Nephron progenitor cell (in vitro differentiated cells): ENCODE measurements around the gene TMEM63B.
"Not testable (repeated sequence)": the region's sequence is repeated elsewhere in the genome, so short reads cannot be mapped to it uniquely, and the experiment has no call there.

ENCODE experiments used
- DNase-seq: peaks from one replicate; pipeline ENCODE4 v3.0.0; 2021
- H3K27ac Mint-ChIP-seq: 2 replicates; pipeline ENCODE4 v1.8.0; 2021; ENCODE audit warnings: mild to moderate bottlenecking, moderate library complexity, mixed read lengths
- H3K27me3 Mint-ChIP-seq: 2 replicates; pipeline ENCODE4 v1.8.0; 2021; ENCODE audit warnings: mild to moderate bottlenecking, low read depth, mixed read lengths; ENCODE audit not compliant: poor library complexity
- H3K36me3 Mint-ChIP-seq: 2 replicates; pipeline ENCODE4 v1.8.0; 2021; ENCODE audit warnings: low read depth, mixed read lengths
- H3K4me1 Mint-ChIP-seq: 2 replicates; pipeline ENCODE4 v1.8.0; 2021; ENCODE audit warnings: mixed read lengths
- H3K4me3 Mint-ChIP-seq: 2 replicates; pipeline ENCODE4 v1.8.0; 2021; ENCODE audit warnings: mild to moderate bottlenecking, moderate library complexity, mixed read lengths
- H3K9me3 Mint-ChIP-seq: 2 replicates; pipeline ENCODE4 v1.8.0; 2021; ENCODE audit warnings: mild to moderate bottlenecking, moderate library complexity, mixed read lengths
- CTCF ChIP-seq: fragments of 200-600 bp; sonication (generic); IDR thresholded peaks from 2 replicates; pipeline ENCODE4 v1.5.0; 2021; ENCODE audit warnings: antibody characterized with exemption

Gene TMEM63B

GRCh38 chr6:44139351-44139743, 12.0 kb downstream of the TMEM63B start:
- no peak overlapping the region for H3K27ac Mint-ChIP-seq
- no peaks in the 10 kb centered on the region for H3K9me3 Mint-ChIP-seq
- H3K4me3 Mint-ChIP-seq, result no peak overlapping the region
- DNase-seq, result no peak
- H3K4me1 Mint-ChIP-seq, result peaks cover 35% of the 10 kb centered on the region
- no peaks in the 10 kb centered on the region for H3K27me3 Mint-ChIP-seq
- peaks cover 33% of the 10 kb centered on the region for H3K36me3 Mint-ChIP-seq
- no peak for TF ChIP-seq CTCF

GRCh38 chr6:44142835-44143234, 15.5 kb downstream of the TMEM63B start:
- H3K9me3 Mint-ChIP-seq, result no peaks in the 10 kb centered on the region
- peaks cover 34% of the 10 kb centered on the region for H3K36me3 Mint-ChIP-seq
- H3K4me1 Mint-ChIP-seq, result peaks cover 13% of the 10 kb centered on the region

GRCh38 chr6:44143731-44144130, 16.4 kb downstream of the TMEM63B start:
- H3K4me1 Mint-ChIP-seq, result peaks cover 5% of the 10 kb centered on the region
- H3K9me3 Mint-ChIP-seq, result no peaks in the 10 kb centered on the region
- no peak for TF ChIP-seq CTCF
- H3K36me3 Mint-ChIP-seq, result peaks cover 36% of the 10 kb centered on the region
- H3K27me3 Mint-ChIP-seq, result no peaks in the 10 kb centered on the region
- DNase-seq, result no peak
- no peak overlapping the region for H3K27ac Mint-ChIP-seq
- H3K4me3 Mint-ChIP-seq, result no peak overlapping the region

More at GRCh38 chr6:44142835-44143234, 15.5 kb downstream of the TMEM63B start:
- no peak for DNase-seq
- no peak overlapping the region for H3K4me3 Mint-ChIP-seq
- TF ChIP-seq CTCF, result no peak
- no peak overlapping the region for H3K27ac Mint-ChIP-seq
- H3K27me3 Mint-ChIP-seq, result no peaks in the 10 kb centered on the region

- not testable (repeated sequence) for H3K4me1 Mint-ChIP-seq
Observed at GRCh38 chr6:44144536-44144935, 17.2 kb downstream of the TMEM63B start.

GRCh38 chr6:44145839-44146238, 18.5 kb downstream of the TMEM63B start:
- no peak for DNase-seq
- Mint-ChIP-seq H3K4me1 (no peaks in the 10 kb centered on the region), H3K9me3 (no peaks in the 10 kb centered on the region), H3K4me3 (no peak overlapping the region), H3K36me3 (peaks cover 33% of the 10 kb centered on the region), H3K27ac (no peak overlapping the region), H3K27me3 (peaks cover under 1% of the 10 kb centered on the region)
- no peak for TF ChIP-seq CTCF

More at GRCh38 chr6:44144536-44144935, 17.2 kb downstream of the TMEM63B start:
- not testable (repeated sequence) for H3K9me3 Mint-ChIP-seq, H3K27ac Mint-ChIP-seq, DNase-seq, H3K27me3 Mint-ChIP-seq, H3K4me3 Mint-ChIP-seq
- H3K36me3 Mint-ChIP-seq, result peaks cover 42% of the 10 kb centered on the region

GRCh38 chr6:44146685-44147084, 19.3 kb downstream of the TMEM63B start:
- no peak for DNase-seq
- Mint-ChIP-seq H3K27ac (no peak overlapping the region), H3K27me3 (peaks cover 9% of the 10 kb centered on the region), H3K4me3 (no peak overlapping the region), H3K4me1 (no peaks in the 10 kb centered on the region), H3K9me3 (no peaks in the 10 kb centered on the region), H3K36me3 (peaks cover 26% of the 10 kb centered on the region)
- TF ChIP-seq CTCF, result no peak
